Glutamatergic neuron (in vitro differentiated cells): ENCODE data around the gene IL21. TPM values are rescaled to one million over a fixed set of nuclear protein-coding genes. Genes with fewer than 3 reads are reported as not detected.

ENCODE experiments used
- DNase-seq: peaks from one replicate; pipeline ENCODE4 v3.0.0; 2022
- H3K27ac Mint-ChIP-seq: one replicate; pipeline ENCODE4 v1.8.0; 2020; ENCODE audit warnings: mild to moderate bottlenecking, mixed read lengths, inconsistent platforms; ENCODE audit not compliant: unreplicated experiment
- H3K27me3 Mint-ChIP-seq: one replicate; pipeline ENCODE4 v1.8.0; 2020; ENCODE audit warnings: mild to moderate bottlenecking, moderate library complexity, mixed read lengths, inconsistent platforms; ENCODE audit not compliant: unreplicated experiment
- H3K36me3 Mint-ChIP-seq: one replicate; pipeline ENCODE4 v1.8.0; 2020; ENCODE audit warnings: mild to moderate bottlenecking, mixed read lengths, inconsistent platforms; ENCODE audit not compliant: unreplicated experiment
- H3K4me1 Mint-ChIP-seq: one replicate; pipeline ENCODE4 v1.8.0; 2020; ENCODE audit warnings: mild to moderate bottlenecking, low read depth, mixed read lengths, inconsistent platforms; ENCODE audit not compliant: unreplicated experiment
- H3K4me3 Mint-ChIP-seq: one replicate; pipeline ENCODE4 v1.8.0; 2020; ENCODE audit warnings: mild to moderate bottlenecking, mixed read lengths, inconsistent platforms; ENCODE audit not compliant: unreplicated experiment
- H3K9me3 Mint-ChIP-seq: one replicate; pipeline ENCODE4 v1.8.0; 2020; ENCODE audit warnings: mild to moderate bottlenecking, moderate library complexity, mixed read lengths, inconsistent platforms; ENCODE audit not compliant: unreplicated experiment
- CTCF ChIP-seq: fragments of 200-600 bp; sonication (generic); IDR thresholded peaks from one replicate; pipeline ENCODE4 v1.5.0; 2021; ENCODE audit not compliant: partially characterized antibody, unreplicated experiment
- total RNA-seq: library from RNA; stranded (reverse); fragmentation: NEBNext Ultra II Directional; extraction: Animal tissue kit (Norgen Biotek cat#: 25700); gene quantifications from one replicate; pipeline ENCODE4 v1.2.1, GENCODE V29; 2021; ENCODE audit not compliant: unreplicated experiment

The IL21 gene
- total RNA-seq, 1 donor from 2014 or later = not detected

- H3K4me3 Mint-ChIP-seq = no peak overlapping the region
- H3K27ac Mint-ChIP-seq = no peak overlapping the region
- no peaks in the 10 kb centered on the region for H3K36me3 Mint-ChIP-seq
- no peak for DNase-seq
- TF ChIP-seq CTCF = no peak
- no peaks in the 10 kb centered on the region for H3K4me1 Mint-ChIP-seq
- no peaks in the 10 kb centered on the region for H3K27me3 Mint-ChIP-seq
- H3K9me3 Mint-ChIP-seq = no peaks in the 10 kb centered on the region
Observed at GRCh38 chr4:122636697-122637096, 15.8 kb upstream of the IL21 start.

GRCh38 chr4:122635205-122635604, 14.3 kb upstream of the IL21 start:
- Mint-ChIP-seq H3K4me1 (no peaks in the 10 kb centered on the region), H3K36me3 (no peaks in the 10 kb centered on the region), H3K4me3 (no peak overlapping the region), H3K27me3 (no peaks in the 10 kb centered on the region), H3K9me3 (no peaks in the 10 kb centered on the region), H3K27ac (no peak overlapping the region)
- no peak for TF ChIP-seq CTCF
- DNase-seq = no peak

- Mint-ChIP-seq H3K27ac (no peak overlapping the region), H3K36me3 (no peaks in the 10 kb centered on the region), H3K4me3 (no peak overlapping the region), H3K4me1 (no peaks in the 10 kb centered on the region), H3K9me3 (no peaks in the 10 kb centered on the region), H3K27me3 (peaks cover 2% of the 10 kb centered on the region)
- no peak for TF ChIP-seq CTCF
- no peak for DNase-seq
Observed at GRCh38 chr4:122633211-122633610, 12.3 kb upstream of the IL21 start.

GRCh38 chr4:122632396-122633143, 11.7 kb upstream of the IL21 start:
- no peak for DNase-seq
- Mint-ChIP-seq H3K27ac (no peak overlapping the region), H3K36me3 (no peaks in the 10 kb centered on the region), H3K9me3 (no peaks in the 10 kb centered on the region), H3K4me3 (no peak overlapping the region), H3K27me3 (peaks cover 2% of the 10 kb centered on the region), H3K4me1 (no peaks in the 10 kb centered on the region)
- no peak for TF ChIP-seq CTCF

GRCh38 chr4:122625156-122625555, 4.3 kb upstream of the IL21 start:
- no peak for TF ChIP-seq CTCF
- no peaks in the 10 kb centered on the region for H3K9me3 Mint-ChIP-seq
- H3K36me3 Mint-ChIP-seq = no peaks in the 10 kb centered on the region

More at GRCh38 chr4:122625156-122625555, 4.3 kb upstream of the IL21 start:
- no peaks in the 10 kb centered on the region for H3K4me1 Mint-ChIP-seq
- peaks cover 2% of the 10 kb centered on the region for H3K27me3 Mint-ChIP-seq
- no peak overlapping the region for H3K4me3 Mint-ChIP-seq
- no peak overlapping the region for H3K27ac Mint-ChIP-seq
- no peak for DNase-seq
